T-helper 2 cell treated with Interferon-gamma antibody and Interleukin-4, amounts not matched to agents 100 ng/mL and 5 ng/mL, for 36 hours (primary cell): ENCODE measurements around the gene SPTBN4. TPM values are rescaled to one million over a fixed set of nuclear protein-coding genes. Genes with fewer than 3 reads are reported as not detected.

Experiments
- intact Hi-C: fragments of 100-400 bp; cut with micrococcal nuclease; formaldehyde crosslinking; loops from one replicate; pipeline ENCODE4 v1.15.1; 2023
- total RNA-seq: library from RNA; stranded (reverse); gene quantifications from 2 replicates; pipeline ENCODE4 v1.2.3, GENCODE V29; 2022

SPTBN4 gene
- total RNA-seq, 1 donor from 2014 or later: 0.57 TPM

DNA sequence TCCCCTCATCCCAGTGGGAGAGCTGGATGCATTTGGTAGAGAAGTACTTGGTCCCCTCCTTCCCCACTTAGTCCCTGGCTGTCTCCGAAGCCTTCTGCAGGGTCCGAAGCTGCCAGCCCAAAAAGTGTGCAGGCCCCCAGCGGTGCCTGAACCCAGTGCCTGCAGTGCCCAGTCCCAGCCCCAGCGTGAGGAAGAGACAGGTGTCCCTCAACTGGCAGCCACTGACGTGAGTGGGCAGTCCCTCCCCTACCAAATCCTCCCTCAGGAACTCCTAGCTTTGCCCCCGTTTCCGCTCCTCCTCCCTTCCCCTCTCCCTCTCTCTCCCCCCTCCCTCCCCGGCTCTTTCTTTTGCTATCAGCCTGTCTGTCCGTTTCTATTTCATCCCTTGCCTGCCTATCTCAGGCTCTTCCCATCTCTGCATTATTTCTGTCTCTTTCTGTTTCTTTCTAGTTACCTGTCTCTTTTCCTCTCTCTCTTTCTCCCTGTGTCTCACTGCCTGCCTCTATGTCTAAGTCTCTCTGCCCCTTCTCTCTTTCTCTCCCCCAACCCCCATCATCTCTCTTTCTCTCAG is 132.6 kb downstream of the SPTBN4 start:
- intact Hi-C loops: loop anchor here (2.0 kb wide), 4 partner anchors 23 to 295 kb away; partner anchors contain the start of genes BLVRB and SHKBP1

DNA sequence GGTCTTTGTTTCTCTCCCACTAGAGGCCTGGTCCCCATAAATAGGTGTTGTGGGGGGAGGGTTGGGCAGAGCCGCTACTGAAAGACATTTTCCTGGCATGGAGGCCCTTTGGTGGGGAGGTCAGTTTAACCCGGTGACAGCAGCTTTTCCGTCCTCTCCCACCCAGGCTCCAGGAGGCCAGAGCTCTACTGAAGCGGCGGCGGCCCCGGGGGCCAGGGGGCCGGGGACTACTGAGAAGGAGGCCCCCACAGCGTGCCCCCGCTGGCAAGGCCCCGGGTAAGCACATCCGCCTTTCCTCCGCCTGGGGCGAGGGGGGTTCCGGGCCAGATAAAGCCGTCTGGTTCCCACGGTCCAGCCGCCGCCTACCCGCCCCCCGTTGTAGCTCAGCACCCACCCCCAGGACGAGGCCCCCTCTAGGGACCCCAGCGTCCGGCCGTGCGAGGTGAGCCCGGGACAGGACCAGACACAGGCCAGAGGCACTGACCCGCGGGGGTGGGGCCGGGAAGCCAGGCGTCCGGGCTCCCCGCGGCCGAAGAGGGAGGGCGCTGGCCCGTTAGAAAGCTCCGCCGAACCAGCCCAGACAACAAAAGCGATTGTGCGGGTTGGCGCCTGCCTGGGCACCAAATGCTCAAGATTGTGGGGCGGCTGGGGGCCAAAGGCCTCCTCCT is 133.2 kb downstream of the SPTBN4 start:
- intact Hi-C loops: loop anchor here (2.0 kb wide), 4 partner anchors 23 to 295 kb away; partner anchors contain the start of genes BLVRB and SHKBP1

DNA sequence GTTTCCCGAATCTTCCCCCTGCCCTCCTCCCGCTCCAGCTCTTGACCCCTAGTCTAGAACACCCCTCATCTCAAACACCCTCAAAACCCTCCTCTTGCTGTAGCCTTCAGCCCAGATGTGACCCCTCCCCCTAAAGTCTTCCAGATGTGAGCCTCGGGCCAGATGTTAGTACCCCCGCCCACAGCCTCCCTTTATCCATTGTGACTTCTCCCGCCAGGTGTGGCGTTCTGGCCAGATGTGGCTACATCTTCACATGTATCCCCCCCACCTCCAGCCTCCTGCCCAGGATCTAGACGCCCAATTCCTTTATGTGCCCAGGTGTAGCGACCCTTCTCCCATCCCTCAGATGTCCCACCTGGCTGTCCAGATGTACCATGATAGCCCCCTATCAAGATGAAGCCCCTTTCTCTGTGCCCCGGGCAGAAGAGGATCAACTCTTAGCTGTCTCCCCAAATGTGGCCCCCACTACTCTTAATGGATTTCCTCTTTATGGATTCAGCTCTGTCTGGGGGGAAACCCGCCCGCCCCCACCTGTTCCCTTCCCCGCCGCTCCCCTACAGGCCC is 133.9 kb downstream of the SPTBN4 start:
- intact Hi-C loops: no loop called here

DNA sequence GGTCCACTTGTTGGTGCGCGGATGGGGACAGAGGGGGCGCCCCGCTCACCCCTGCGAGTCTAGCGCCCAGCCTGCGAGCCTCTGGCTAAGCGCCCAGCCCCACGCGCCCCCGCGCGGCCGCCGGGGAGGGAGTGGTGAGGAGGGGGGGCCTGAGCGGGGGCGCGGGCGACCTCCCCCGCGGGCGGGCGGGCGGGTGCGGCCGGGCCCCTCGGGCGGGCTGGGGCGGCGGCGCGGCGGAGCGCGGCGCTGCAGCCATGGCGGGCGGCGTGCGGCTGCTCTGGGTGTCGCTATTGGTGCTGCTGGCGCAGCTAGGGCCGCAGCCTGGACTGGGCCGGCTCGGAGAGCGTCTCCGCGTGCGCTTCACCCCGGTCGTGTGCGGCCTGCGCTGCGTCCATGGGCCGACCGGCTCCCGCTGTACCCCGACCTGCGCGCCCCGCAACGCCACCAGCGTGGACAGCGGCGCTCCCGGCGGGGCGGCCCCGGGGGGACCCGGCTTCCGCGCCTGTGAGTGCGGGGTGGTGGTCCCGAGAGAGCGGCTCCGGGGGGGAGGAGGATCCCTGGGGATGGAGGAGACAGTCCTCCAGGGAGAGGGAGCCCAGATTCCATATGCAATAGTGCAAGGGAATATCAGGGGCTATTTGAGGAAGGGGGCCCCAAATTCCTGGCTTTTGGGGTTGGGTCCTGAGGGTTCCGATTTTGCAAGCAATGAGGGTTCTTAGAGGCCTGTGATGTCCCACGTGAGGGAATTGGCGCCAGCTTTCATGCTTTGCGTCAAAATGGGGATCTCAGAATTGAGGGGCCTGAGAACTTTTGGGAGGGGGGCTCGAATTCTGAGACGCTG is 134.6 kb downstream of the SPTBN4 start, which contains the start of gene LTBP4:
Gene LTBP4, plus strand, starts transcription at position 236 of the 841 bp plus-strand sequence. Its CDS starts 19 bp downstream, at position 255.
- intact Hi-C loops: no loop called here

DNA sequence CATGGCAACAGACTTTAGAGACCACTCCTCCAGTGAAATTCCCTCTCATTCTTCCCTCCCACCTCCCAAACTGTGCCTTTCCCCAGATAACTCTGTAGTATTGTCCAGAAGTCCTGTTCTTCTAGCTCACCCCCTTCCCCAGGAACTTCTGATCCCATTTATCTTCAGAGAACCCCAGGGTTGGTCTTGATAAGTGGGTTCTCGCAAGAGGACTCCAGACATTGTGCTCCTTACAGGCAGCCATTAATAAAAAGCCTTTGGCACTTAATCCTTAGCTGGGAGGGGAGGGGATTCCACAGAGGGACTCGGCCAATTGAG is 136.2 kb downstream of the SPTBN4 start:
- intact Hi-C loops: no loop called here

DNA sequence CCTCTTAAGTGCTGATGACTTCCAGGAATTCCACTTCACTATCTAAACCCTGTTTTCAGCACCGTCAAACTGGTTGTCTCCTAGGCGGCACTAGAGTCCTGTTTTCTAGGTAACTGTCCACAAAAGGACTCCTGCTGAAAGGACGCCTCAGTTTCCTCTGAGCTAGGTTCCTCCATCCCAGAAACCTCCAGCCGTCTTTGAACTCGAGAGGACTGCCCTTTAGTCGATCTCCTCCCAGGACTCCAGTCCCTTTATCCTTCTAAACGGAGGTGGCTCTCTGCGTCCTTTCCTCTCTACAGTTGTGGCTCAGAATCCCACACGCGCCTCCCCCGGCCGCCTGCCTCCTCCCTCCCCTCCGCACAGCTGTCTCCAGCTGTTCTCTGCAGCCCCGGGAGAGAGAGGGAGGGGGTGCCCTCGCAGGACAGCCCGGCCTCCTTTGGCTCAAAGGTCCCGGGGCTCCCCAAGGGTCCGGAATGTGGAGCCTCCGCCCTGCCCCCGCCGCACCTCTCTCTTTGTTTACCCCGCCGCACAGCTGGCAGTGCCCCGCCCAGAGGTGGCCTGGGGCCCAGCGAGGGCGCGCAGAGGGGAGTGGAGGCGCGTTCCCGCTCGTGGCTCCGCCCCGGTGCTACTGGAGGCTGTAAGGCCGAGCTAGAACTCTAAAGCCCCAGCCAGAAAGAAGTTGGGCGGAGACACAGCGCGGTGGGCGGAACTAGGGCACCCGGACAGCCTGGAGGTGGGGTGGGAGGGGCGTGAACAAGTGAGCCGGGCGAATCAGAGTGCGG is 136.8 kb downstream of the SPTBN4 start:
- intact Hi-C loops: loop anchor here (2.0 kb wide), 1 partner anchor 159 kb away; the partner anchor contains the start of gene SERTAD3

DNA sequence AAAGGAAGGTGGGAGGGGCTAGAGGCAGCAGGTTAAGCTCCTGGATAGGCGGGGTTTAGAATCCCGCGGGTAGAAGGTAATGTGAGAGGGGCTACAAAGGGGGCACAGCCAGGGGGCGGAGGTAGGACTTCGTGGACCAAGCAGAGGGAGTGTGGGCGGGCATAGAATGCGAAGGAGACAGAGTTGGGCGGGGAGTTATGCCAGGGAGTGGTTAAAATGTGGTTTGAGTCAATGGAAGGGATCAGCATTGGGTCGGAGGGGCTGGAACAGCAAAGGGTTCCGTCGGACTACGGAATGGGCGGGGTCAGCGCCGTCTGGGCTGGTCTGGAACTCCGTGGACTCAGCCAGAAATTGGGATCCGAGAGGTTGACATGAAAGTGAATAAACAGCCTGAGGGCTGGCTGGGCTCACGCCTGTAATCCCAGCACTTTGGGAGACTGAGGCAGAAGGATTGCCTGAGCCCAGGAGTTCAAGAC is 137.4 kb downstream of the SPTBN4 start:
- intact Hi-C loops: loop anchor here (2.0 kb wide), 1 partner anchor 159 kb away; the partner anchor contains the start of gene SERTAD3

DNA sequence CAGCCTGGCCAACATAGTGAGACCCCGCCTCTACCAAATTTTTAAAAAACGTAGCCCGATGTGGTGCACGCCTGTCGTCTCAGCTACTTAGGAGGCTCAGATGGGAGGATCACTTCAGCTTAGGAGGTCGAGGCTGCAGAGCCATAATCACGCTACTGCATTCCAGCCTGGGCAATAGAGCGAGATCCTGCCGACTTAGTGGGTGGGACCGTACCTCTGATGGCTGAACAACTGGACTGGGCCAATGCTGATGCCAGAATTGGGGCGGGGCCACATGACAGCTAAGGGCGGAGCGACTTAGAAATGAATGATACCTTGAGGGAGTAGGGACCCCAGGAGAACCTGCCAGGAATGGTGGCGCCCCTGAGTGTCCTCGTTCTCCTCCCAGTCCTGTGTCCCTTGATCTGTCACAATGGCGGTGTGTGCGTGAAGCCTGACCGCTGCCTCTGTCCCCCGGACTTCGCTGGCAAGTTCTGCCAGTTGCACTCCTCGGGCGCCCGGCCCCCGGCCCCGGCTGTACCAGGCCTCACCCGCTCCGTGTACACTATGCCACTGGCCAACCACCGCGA is 137.9 kb downstream of the SPTBN4 start:
- intact Hi-C loops: loop anchor here (1.0 to 2.0 kb wide), 2 partner anchors 10 to 160 kb away; partner anchors contain the start of gene SERTAD3

DNA sequence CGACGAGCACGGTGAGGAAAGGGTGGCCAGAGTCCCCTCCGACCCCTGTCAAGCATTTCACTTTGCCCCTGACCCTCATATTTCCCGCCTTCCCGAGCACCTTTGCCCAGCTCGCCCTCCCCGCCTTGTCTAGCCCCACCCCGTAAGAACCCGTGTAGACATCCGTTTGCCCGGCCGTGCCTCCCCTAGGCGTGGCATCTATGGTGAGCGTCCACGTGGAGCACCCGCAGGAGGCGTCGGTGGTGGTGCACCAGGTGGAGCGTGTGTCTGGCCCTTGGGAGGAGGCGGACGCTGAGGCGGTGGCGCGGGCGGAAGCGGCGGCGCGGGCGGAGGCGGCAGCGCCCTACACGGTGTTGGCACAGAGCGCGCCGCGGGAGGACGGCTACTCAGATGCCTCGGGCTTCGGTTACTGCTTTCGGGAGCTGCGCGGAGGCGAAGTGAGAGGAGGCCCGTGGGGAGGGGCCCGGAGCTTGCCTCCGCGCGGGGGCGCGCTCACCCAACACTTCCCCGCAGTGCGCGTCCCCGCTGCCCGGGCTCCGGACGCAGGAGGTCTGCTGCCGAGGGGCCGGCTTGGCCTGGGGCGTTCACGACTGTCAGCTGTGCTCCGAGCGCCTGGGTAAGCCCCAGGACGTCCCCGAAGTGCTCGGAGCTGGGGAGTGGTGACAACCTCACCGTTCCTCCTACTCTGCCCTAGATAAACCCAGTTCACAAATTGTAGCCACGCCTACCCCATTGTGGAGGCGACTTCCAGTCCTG is 138.6 kb downstream of the SPTBN4 start:
- intact Hi-C loops: loop anchor here (1.0 to 2.0 kb wide), 2 partner anchors 9 to 161 kb away; partner anchors contain the start of gene SERTAD3

DNA sequence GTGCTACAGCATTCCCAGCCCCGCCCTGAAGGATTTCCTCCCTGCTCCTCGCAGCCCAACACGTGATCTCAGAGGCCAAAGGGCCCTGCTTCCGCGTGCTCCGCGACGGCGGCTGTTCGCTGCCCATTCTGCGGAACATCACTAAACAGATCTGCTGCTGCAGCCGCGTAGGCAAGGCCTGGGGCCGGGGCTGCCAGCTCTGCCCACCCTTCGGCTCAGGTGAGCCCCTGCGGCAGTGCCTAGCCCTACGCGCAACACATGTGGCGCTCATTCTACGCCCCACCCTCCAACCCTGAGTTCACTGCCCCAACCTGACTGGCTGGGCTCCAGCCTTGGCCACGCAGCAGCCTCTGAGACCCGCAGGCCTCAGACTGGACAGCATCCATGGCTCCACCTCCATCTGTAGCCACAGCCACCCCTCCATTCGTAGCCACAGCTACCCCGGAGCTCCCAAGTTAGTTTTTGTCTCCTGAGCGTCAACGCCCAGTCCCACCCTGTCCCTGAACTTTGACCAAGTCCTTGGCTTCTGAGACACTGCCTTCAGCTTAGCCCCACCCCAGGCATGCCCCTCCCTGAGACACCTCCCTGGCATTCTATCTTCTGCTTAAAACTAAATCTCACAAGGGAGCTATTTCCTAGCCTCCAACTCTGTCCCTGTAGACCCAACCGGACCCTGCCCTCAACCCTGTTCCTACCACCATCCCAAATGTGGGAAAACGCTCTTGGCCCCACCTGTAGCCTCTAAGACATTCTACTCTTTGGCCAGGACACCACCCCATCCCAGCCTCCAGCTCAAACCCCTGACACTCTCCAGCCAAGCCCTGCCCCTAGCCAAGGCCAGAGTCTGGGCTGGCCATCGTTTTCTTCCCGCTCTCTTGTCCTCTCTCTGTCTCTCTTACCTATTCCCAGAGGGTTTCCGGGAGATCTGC is 140.8 kb downstream of the SPTBN4 start:
- intact Hi-C loops: no loop called here

DNA sequence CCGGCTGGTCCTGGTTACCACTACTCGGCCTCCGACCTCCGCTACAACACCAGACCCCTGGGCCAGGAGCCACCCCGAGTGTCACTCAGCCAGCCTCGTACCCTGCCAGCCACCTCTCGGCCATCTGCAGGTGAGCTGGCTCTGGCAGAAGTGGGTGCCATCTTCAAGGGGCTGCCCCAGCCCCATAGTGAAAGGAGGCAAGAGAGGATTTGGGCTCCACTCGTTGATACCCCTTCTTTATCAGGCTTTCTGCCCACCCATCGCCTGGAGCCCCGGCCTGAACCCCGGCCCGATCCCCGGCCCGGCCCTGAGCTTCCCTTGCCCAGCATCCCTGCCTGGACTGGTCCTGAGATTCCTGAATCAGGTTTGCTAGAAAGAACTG is 141.4 kb downstream of the SPTBN4 start:
- intact Hi-C loops: no loop called here

DNA sequence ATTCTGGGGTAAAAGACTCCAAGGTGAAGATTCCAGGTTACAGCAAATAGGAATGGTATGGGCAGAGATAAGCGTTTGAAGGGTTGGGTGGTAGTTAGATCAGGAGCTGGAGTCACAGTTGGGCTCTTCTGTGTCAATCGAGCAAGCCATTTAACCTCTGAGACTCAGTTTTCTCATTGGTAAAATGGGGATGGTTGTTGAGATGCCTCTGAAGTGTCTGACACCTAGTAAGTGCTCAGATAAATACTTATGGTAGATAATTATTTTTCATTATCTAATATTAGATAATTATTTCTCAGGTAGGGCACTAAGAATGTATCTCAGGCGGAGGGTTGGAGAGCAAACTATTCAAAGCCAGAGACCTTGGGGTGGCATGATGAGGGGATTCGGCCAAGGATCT is 142.2 kb downstream of the SPTBN4 start:
- intact Hi-C loops: no loop called here

DNA sequence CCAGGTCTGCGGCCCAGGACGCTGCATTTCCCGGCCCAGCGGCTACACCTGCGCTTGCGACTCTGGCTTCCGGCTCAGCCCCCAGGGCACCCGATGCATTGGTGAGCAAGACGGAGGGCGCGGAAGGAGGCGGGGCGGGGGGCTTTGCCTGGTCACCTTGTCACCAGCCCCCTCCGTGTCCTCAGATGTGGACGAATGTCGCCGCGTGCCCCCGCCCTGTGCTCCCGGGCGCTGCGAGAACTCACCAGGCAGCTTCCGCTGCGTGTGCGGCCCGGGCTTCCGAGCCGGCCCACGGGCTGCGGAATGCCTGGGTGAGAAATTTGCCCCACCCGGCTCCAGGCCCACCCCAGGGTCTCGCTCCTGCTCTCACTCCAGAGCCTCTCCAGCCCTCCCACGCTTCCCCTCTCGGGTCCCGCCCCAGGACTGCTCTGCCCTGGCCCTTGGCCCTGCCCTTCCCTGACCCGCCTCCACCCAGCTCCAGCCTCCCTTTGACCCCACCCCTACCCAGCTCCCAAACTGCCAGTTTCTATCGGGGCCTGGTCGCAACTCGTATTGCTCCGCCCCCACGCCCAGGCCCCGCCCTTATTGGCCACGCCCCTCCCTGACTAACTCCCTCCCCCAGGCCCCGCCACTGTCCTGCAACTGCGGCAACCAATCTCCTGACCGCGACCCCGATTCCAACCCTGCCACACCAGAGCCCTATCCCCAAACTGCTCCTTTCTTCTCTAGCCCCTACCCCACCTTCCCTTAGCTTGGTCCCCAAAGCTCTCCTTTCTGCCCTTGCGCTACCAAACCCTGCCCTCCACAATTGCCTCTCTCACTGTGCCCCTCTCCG is 143.0 kb downstream of the SPTBN4 start:
- intact Hi-C loops: loop anchor here (5.0 kb wide), 5 partner anchors 37 to 182 kb away; partner anchors contain the start of genes ACTMAP, BLVRB, COQ8B and ITPKC

DNA sequence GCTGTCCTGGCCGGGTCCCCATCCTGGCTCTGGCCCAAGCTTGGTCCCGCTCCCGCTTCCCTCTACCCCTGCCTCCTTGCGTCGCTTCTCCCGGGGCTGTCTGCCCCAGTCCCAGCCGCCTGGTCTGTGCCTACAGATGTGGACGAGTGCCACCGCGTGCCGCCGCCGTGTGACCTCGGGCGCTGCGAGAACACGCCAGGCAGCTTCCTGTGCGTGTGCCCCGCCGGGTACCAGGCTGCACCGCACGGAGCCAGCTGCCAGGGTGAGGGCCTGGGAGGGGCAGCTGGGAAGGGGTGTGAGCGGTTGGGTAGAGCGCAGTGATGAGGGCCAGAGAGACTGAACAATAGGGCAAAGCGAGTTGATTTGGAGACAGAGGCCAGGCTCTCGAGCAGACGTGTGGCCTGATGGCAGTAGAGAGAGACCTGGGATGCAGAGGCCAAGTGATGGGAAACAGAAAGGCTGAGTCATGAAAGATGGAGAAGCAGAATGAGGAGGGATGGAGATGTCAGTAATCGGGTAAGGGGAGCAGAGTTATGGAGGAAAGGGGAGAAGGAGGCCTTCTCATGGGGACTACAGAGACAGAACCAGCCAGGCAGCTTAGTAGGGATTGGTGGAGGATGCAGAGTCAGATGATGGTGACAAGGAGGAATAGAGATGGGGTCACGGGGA is 143.7 kb downstream of the SPTBN4 start:
- intact Hi-C loops: loop anchor here (5.0 kb wide), 5 partner anchors 38 to 183 kb away; partner anchors contain the start of genes ACTMAP, BLVRB, COQ8B and ITPKC

DNA sequence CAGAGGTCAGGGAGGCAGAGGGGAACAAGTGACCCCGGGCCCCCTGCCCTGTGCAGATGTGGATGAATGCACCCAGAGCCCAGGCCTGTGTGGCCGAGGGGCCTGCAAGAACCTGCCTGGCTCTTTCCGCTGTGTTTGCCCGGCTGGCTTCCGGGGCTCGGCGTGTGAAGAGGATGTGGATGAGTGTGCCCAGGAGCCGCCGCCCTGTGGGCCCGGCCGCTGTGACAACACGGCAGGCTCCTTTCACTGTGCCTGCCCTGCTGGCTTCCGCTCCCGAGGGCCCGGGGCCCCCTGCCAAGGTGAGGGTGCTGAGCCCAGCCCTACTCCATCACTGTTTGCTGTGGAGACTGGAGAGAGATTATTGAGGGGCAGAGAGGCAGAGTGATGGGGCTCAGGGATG is 144.3 kb downstream of the SPTBN4 start:
- intact Hi-C loops: loop anchor here (5.0 kb wide), 5 partner anchors 39 to 184 kb away; partner anchors contain the start of genes ACTMAP, BLVRB, COQ8B and ITPKC

DNA sequence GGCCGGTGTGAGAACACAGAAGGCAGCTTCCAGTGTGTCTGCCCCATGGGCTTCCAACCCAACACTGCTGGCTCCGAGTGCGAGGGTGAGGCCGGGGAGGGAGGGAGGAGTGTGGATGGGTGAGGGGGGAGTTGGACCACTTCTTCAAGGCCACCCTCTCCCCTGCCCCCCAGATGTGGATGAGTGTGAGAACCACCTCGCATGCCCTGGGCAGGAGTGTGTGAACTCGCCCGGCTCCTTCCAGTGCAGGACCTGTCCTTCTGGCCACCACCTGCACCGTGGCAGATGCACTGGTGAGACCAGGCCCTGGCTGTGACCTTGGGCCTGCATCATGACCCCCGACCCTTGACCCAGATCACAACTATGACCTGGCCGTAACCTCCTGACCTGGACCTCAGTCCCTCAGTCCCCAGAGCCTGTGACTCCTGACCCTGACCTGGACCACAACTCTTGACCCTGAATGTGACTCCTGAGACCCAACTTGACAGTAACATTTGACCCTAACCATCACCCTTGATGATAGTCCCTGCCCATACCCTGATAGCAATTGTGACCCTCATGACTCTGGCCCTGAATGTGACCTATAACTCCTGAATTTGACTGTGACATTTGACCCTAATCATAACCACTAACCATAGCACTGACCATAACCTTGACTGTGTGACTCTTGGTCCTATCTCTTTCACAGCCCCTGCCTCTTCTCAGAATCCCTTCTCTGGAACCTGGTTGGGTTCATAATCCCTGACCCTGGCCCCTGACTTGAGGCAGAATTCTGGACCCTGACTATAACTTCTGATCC is 145.3 kb downstream of the SPTBN4 start:
- intact Hi-C loops: loop anchor here (5.0 kb wide), 5 partner anchors 40 to 185 kb away; partner anchors contain the start of genes ACTMAP, BLVRB, COQ8B and ITPKC
